OCI-LY7 (cell line): ENCODE data around the gene PARD3B. TPM values are rescaled to one million over a fixed set of nuclear protein-coding genes. Genes with fewer than 3 reads are reported as not detected.

Source experiments
- BruUV-seq: library from RNA; stranded (reverse); fragments of 400-500 nt; replicated peaks from 2 replicates; lab custom pipeline; 2021; lab: Mats Ljungman, UMichigan
- CTCF ChIA-PET: fragments of 300-600 bp; sonication (Branson Sonifier 250); formaldehyde crosslinking; loops from one replicate; lab custom pipeline; 2022; ENCODE audit warnings: antibody characterized with exemption; ENCODE audit not compliant: unreplicated experiment; lab: Charles Lee
- POLR2A ChIA-PET: fragments of 300-600 bp; sonication (Branson Sonifier 250); formaldehyde crosslinking; loops from one replicate; lab custom pipeline; 2022; ENCODE audit warnings: antibody characterized with exemption; lab: Charles Lee
- DNase-seq: peaks from one replicate; pipeline ENCODE4 v3.0.0-alpha.2; 2015; ENCODE audit warnings: low spot score
- H2AFZ ChIP-seq: fragments of 200-600 bp; sonication (generic), shearing (Covaris generic); 2 replicates; pipeline ENCODE4 v1.6.1; 2014; ENCODE audit warnings: mild to moderate bottlenecking, antibody characterized with exemption, low read length, moderate library complexity
- H3K27ac ChIP-seq: fragments of 200-600 bp; sonication (generic); 2 replicates; pipeline ENCODE4 v1.5.1; 2014; ENCODE audit warnings: mixed run types, low read depth, mild to moderate bottlenecking, moderate library complexity, low read length, inconsistent platforms; ENCODE audit not compliant: poor library complexity, severe bottlenecking
- H3K36me3 ChIP-seq: fragments of 200-600 bp; sonication (generic); 2 replicates; pipeline ENCODE4 v1.6.1; 2014; ENCODE audit warnings: mild to moderate bottlenecking, antibody characterized with exemption, low read length, moderate library complexity, mixed read lengths; ENCODE audit not compliant: insufficient read depth
- H3K4me1 ChIP-seq: fragments of 200-600 bp; sonication (generic); 2 replicates; pipeline ENCODE4 v1.5.1; 2014; ENCODE audit warnings: mild to moderate bottlenecking, low read length; ENCODE audit not compliant: insufficient read depth, poor library complexity, severe bottlenecking
- H3K4me2 ChIP-seq: fragments of 200-600 bp; sonication (generic); 2 replicates; pipeline ENCODE4 v1.6.1; 2014; ENCODE audit warnings: mild to moderate bottlenecking, low read length
- H3K4me3 ChIP-seq: fragments of 200-600 bp; sonication (generic); 2 replicates; pipeline ENCODE4 v1.5.1; 2014; ENCODE audit warnings: mild to moderate bottlenecking, low read depth, low read length; ENCODE audit not compliant: poor library complexity, severe bottlenecking
- H3K79me2 ChIP-seq: fragments of 200-600 bp; sonication (generic); 2 replicates; pipeline ENCODE4 v1.6.1; 2016; ENCODE audit warnings: low read depth, mild to moderate bottlenecking, low read length, moderate library complexity, mixed read lengths; ENCODE audit not compliant: insufficient read depth
- H3K9me2 ChIP-seq: fragments of 200-600 bp; sonication (generic); 2 replicates; pipeline ENCODE4 v1.6.1; 2016; ENCODE audit warnings: mild to moderate bottlenecking, low read length, mixed read lengths; ENCODE audit not compliant: insufficient read depth
- H3K9me3 ChIP-seq: fragments of 200-600 bp; sonication (generic); 2 replicates; pipeline ENCODE4 v1.6.1; 2014; ENCODE audit warnings: mild to moderate bottlenecking, mixed run types, low read length, mixed read lengths
- H4K20me1 ChIP-seq: fragments of 200-600 bp; sonication (generic); 2 replicates; pipeline ENCODE4 v1.6.1; 2014; ENCODE audit warnings: mild to moderate bottlenecking, antibody characterized with exemption, low read length, moderate library complexity, mixed read lengths; ENCODE audit not compliant: insufficient read depth
- CTCF ChIP-seq: fragments of 200-600 bp; sonication (generic); conservative IDR thresholded peaks from 2 replicates; pipeline ENCODE4 v1.5.1; 2014; ENCODE audit warnings: mild to moderate bottlenecking, antibody characterized with exemption, low read length, moderate library complexity, mixed read lengths
- EZH2phosphoT487 ChIP-seq: fragments of 200-600 bp; sonication (generic); IDR thresholded peaks from 2 replicates; pipeline ENCODE4 v1.6.1; 2018; ENCODE audit warnings: low read depth, borderline replicate concordance, mild to moderate bottlenecking, mixed run types, antibody characterized with exemption, low read length, moderate library complexity, mixed read lengths
- intact Hi-C: fragments of 100-400 bp; cut with micrococcal nuclease; formaldehyde crosslinking; loops from one replicate; pipeline ENCODE4 v1.10.0; 2022; ENCODE audit not compliant: unreplicated experiment
- total RNA-seq, 2 experiments: library from RNA; depleted of rRNA in 1 of 2; stranded (reverse); fragments of >200 nt in 1 of 2; shearing (Covaris generic) in 1 of 2; gene quantifications; 2 replicates each; pipeline ENCODE4 v1.2.3, GENCODE V29; 2014 to 2022

Gene PARD3B
- total RNA-seq, 2 experiments from 2014 or later = not detected

GRCh38 chr2:204892506-204893255 lies 347.4 kb downstream of the PARD3B start:
- BruUV-seq = no TSS peak
- intact Hi-C loops = no loop called here
- no peak overlapping the region for H2AFZ ChIP-seq
- no peaks in the 10 kb centered on the region for H3K79me2 ChIP-seq
- H3K4me3 ChIP-seq = no peak overlapping the region
- no peak for TF ChIP-seq EZH2phosphoT487
- no peak for TF ChIP-seq CTCF
- H3K4me1 ChIP-seq = no peaks in the 10 kb centered on the region
- POLR2A ChIA-PET = no interaction called here
- H3K36me3 ChIP-seq = no peaks in the 10 kb centered on the region
- no peak for DNase-seq
- CTCF ChIA-PET = no interaction called here
- no peaks in the 10 kb centered on the region for H3K9me3 ChIP-seq
- H4K20me1 ChIP-seq = no peaks in the 10 kb centered on the region
- H3K4me2 ChIP-seq = no peak overlapping the region
- no peaks in the 10 kb centered on the region for H3K9me2 ChIP-seq
- H3K27ac ChIP-seq = no peak overlapping the region

DNA sequence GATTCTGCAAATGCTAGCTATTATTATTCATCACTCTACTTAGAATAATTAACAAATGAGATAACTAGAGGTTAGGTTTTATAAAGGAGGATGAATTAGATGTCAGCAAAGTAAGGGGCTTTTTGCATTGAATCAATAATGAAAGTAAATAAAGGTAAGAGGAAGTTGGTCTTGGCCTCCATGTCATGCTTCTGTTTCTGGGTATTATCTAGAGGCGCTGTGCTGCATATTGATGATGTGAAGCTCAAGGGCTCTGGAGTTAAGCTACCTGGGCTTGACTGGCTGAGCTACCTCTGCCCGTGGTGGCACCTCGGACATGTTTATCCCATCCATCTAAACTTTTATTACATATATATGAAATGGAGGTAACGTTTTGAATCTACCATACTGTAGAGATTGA lies 350.9 kb downstream of the PARD3B start:
- BruUV-seq = no TSS peak
- Histone ChIP-seq H4K20me1 (no peaks in the 10 kb centered on the region), H3K4me1 (no peaks in the 10 kb centered on the region), H3K9me2 (no peaks in the 10 kb centered on the region), H3K36me3 (no peaks in the 10 kb centered on the region), H3K4me3 (no peak overlapping the region), H2AFZ (no peak overlapping the region), H3K27ac (no peak overlapping the region), H3K4me2 (no peak overlapping the region), H3K9me3 (no peaks in the 10 kb centered on the region), H3K79me2 (no peaks in the 10 kb centered on the region)
- DNase-seq = no peak
- intact Hi-C loops = no loop called here
- ChIA-PET CTCF (no interaction called here), POLR2A (interaction anchor here (0.7 to 2.0 kb wide), 3 partner anchors 15 to 30 kb away, joined by 3 to 4 read pairs (median 4); no protein-coding TSS in a partner anchor)
- TF ChIP-seq EZH2phosphoT487 (no peak), CTCF (no peak)

GRCh38 chr2:204897561-204897960 lies 352.3 kb downstream of the PARD3B start:
- Histone ChIP-seq H3K9me2 (no peaks in the 10 kb centered on the region), H3K36me3 (no peaks in the 10 kb centered on the region), H3K79me2 (no peaks in the 10 kb centered on the region), H3K4me1 (no peaks in the 10 kb centered on the region), H3K27ac (no peak overlapping the region), H3K4me3 (no peak overlapping the region), H2AFZ (no peak overlapping the region), H3K9me3 (no peaks in the 10 kb centered on the region), H3K4me2 (no peak overlapping the region), H4K20me1 (no peaks in the 10 kb centered on the region)
- ChIA-PET POLR2A (interaction anchor here (0.6 to 0.7 kb wide), 2 partner anchors 10 to 79 kb away, joined by 3 to 4 read pairs; no protein-coding TSS in a partner anchor), CTCF (no interaction called here)
- TF ChIP-seq EZH2phosphoT487 (no peak), CTCF (no peak)
- no peak for DNase-seq
- BruUV-seq = no TSS peak
- intact Hi-C loops = no loop called here
